ENCODE results near the gene AMPD3. TPM values are rescaled to one million over a fixed set of nuclear protein-coding genes. Genes with fewer than 3 reads are reported as not detected.
A peak's percentile ranks its signal among the peaks of the same experiment; 100 is the strongest.

The AMPD3 gene
- polyA plus RNA-seq, 1 of the 3 experiments (the other 2 are of a cell fraction), result 1.7 TPM

DNA sequence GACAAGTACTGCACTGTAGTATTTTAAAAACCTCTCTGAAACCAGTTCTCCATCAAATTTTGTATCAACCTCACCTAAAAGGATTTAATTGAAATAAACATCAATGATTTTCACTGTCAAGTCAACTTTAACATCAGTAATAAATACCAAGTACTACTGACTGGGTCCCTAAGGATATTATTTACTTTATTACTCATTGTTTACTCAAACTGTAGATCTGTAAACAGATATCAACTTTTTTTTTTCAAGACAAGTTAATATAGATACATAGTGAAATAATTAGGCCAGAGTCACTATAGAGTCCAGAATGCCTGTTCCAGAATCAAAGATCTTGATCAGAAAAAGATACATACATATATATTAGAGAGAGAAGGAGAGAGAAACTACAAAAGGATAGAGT lies 84.3 kb downstream of the AMPD3 start:
- H3K9me2 ChIP-seq, result no peaks in the 10 kb centered on the region
- ChIA-PET CTCF (interaction anchor here (0.9 to 4.3 kb wide), 3 partner anchors 115 to 196 kb away, joined by 3 to 25 read pairs (median 8); no protein-coding TSS in a partner anchor), POLR2A (no interaction called here)
- peaks cover 9% of the 10 kb centered on the region for H3F3A ChIP-seq (replicated peaks; ENCODE audit: insufficient read depth)
- DNase-seq, result no peak
- no peaks in the 10 kb centered on the region for H4K20me1 ChIP-seq (ENCODE audit: insufficient read depth)
- H3K4me1 ChIP-seq (ENCODE audit: control insufficient read depth in 1 of 2, insufficient read depth in 2 of 2, low read depth in 1 of 2, low read length in 1 of 2), result peaks cover 7 to 11% of the 10 kb centered on the region in 2 experiments; a peak in 3 of 4 replicates
- H3K9ac ChIP-seq, result no peak overlapping the region
- H3K36me3 ChIP-seq (replicated peaks in 1 of 2; ENCODE audit: control insufficient read depth in 1 of 2, insufficient read depth in 2 of 2, low read length in 1 of 2), result no peaks in the 10 kb centered on the region
- H3K27me3 ChIP-seq (ENCODE audit: insufficient read depth), result no peaks in the 10 kb centered on the region
- H2AFZ ChIP-seq (ENCODE audit: low read depth), result no peak overlapping the region
- peak overlapping the region; percentile 91; the same call in 1 of the 2 replicates for H3K4me2 ChIP-seq
- H3K79me2 ChIP-seq (ENCODE audit: insufficient read depth), result peaks cover 35% of the 10 kb centered on the region
- no peaks in the 10 kb centered on the region for H3K9me3 ChIP-seq
- H3K4me3 ChIP-seq (ENCODE audit: low read depth in 2 of 2, low read length in 1 of 2), result peak overlapping the region in 1 of 2 experiments; percentile 30; a peak in 1 of 4 replicates
- no peak for TF ChIP-seq GABPA (IDR thresholded peaks at IDR 0.05; ENCODE audit: low read depth)
- TF ChIP-seq TCF12 (IDR thresholded peaks at IDR 0.05), result no peak
- no peak for TF ChIP-seq JUND (IDR thresholded peaks at IDR 0.05)
- no peak for TF ChIP-seq FOSL2 (IDR thresholded peaks at IDR 0.05; ENCODE audit: borderline replicate concordance, low read depth)
- TF ChIP-seq RFX5 (IDR thresholded peaks at IDR 0.05; ENCODE audit: low read length), result no peak
- TF ChIP-seq, protein P1, sequence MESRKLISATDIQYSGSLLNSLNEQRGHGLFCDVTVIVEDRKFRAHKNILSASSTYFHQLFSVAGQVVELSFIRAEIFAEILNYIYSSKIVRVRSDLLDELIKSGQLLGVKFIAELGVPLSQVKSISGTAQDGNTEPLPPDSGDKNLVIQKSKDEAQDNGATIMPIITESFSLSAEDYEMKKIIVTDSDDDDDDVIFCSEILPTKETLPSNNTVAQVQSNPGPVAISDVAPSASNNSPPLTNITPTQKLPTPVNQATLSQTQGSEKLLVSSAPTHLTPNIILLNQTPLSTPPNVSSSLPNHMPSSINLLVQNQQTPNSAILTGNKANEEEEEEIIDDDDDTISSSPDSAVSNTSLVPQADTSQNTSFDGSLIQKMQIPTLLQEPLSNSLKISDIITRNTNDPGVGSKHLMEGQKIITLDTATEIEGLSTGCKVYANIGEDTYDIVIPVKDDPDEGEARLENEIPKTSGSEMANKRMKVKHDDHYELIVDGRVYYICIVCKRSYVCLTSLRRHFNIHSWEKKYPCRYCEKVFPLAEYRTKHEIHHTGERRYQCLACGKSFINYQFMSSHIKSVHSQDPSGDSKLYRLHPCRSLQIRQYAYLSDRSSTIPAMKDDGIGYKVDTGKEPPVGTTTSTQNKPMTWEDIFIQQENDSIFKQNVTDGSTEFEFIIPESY (IDR thresholded peaks at IDR 0.05; ENCODE audit: borderline replicate concordance, low read depth), result no peak
- TF ChIP-seq RCOR1 (IDR thresholded peaks at IDR 0.05; ENCODE audit: low read length), result no peak
- TF ChIP-seq CHD2 (IDR thresholded peaks at IDR 0.05; ENCODE audit: low read length, partially characterized antibody), result no peak
- TF ChIP-seq SIN3A (IDR thresholded peaks at IDR 0.05; ENCODE audit: borderline replicate concordance, low read depth, low read length), result no peak
- TF ChIP-seq MXI1 (IDR thresholded peaks at IDR 0.05; ENCODE audit: low read depth, low read length), result no peak
- TF ChIP-seq REST (IDR thresholded peaks at IDR 0.05; ENCODE audit: low read depth, low read length), result no peak
- no peak for TF ChIP-seq RAD21 (IDR thresholded peaks at IDR 0.05; ENCODE audit: low read length)
- no peak for TF ChIP-seq TAF1 (IDR thresholded peaks at IDR 0.05; ENCODE audit: borderline replicate concordance, low read depth, low read length)
- TF ChIP-seq IRF3 (IDR thresholded peaks at IDR 0.05; ENCODE audit: low read depth, low read length), result no peak
- TF ChIP-seq EP300 (IDR thresholded peaks at IDR 0.05; ENCODE audit: borderline replicate concordance in 1 of 2, low read depth in 1 of 2, low read length in 1 of 2), result no peak
- TF ChIP-seq EZH2phosphoT487 (IDR thresholded peaks at IDR 0.05; ENCODE audit: borderline replicate concordance, low read depth), result no peak
- TF ChIP-seq YY1 (IDR thresholded peaks at IDR 0.05; ENCODE audit: low read depth), result no peak
- TF ChIP-seq MEF2A (IDR thresholded peaks at IDR 0.05; ENCODE audit: borderline replicate concordance, low read depth), result no peak
- no peak overlapping the region for H3K27ac ChIP-seq (ENCODE audit: low read depth in 2 of 2, low read length in 1 of 2)
